Loucy (cell line): Measurements from ENCODE around the gene PRDM11.

Source experiments
- CTCF ChIP-seq: fragments of 200-600 bp; sonication (generic); conservative IDR thresholded peaks from 2 replicates; pipeline ENCODE4 v1.5.1; 2014; ENCODE audit warnings: mild to moderate bottlenecking, antibody characterized with exemption, low read length
- EZH2phosphoT487 ChIP-seq: fragments of 200-600 bp; IDR thresholded peaks from 2 replicates; pipeline ENCODE4 v1.6.1; 2018; ENCODE audit warnings: antibody characterized with exemption, mild to moderate bottlenecking, moderate library complexity, borderline replicate concordance

- TF ChIP-seq CTCF (no peak), EZH2phosphoT487 (no peak)
Measured at GRCh38 chr11:45165806-45166603, 19.6 kb downstream of the PRDM11 start.
